K562 (cell line): ENCODE data around the gene TNIK. TPM values are rescaled to one million over a fixed set of nuclear protein-coding genes. Genes with fewer than 3 reads are reported as not detected.

ENCODE experiments used
- ATF1 ChIP-seq, 2 experiments: fragments of 450-650 bp in 1 of 2; IDR thresholded peaks; 2 replicates each; pipeline ENCODE4 v1.6.1; 2016; ENCODE audit warnings: missing compliant biosample characterization in 1 of 2, missing genetic modification characterization in 1 of 2
- BRD4 ChIP-seq: fragments of 200-600 bp; sonication (generic); IDR thresholded peaks from 2 replicates; pipeline ENCODE4 v1.6.1; 2017; ENCODE audit warnings: inconsistent platforms
- HDAC1 ChIP-seq, 2 experiments: fragments of 450-650 bp; IDR thresholded peaks; 2 replicates each; pipeline ENCODE4 v1.6.1; 2016 to 2017; ENCODE audit warnings: inconsistent platforms in 1 of 2, mild to moderate bottlenecking in 1 of 2, moderate library complexity in 1 of 2
- HSF4 ChIP-seq: fragments of 250-450 bp; sonication (Bioruptor Pico); IDR thresholded peaks from 2 replicates; pipeline ENCODE4 v2.1.2; 2022; ENCODE audit warnings: mild to moderate bottlenecking, moderate library complexity, borderline replicate concordance
- ILK ChIP-seq: fragments of 450-650 bp; IDR thresholded peaks from 2 replicates; pipeline ENCODE4 v1.6.1; 2016; ENCODE audit warnings: missing genetic modification characterization, low read depth, mild to moderate bottlenecking, missing compliant biosample characterization, moderate library complexity, borderline replicate concordance
- MEF2D ChIP-seq: conservative IDR thresholded peaks from 2 replicates; pipeline ENCODE4 v1.6.1; 2016; ENCODE audit warnings: low read depth, missing genetic modification characterization, missing compliant biosample characterization
- NFE2 ChIP-seq: IDR thresholded peaks from 2 replicates; pipeline ENCODE4 v1.6.1; 2014; ENCODE audit warnings: antibody characterized with exemption, low read depth
- RAD51 ChIP-seq: fragments of 450-650 bp; IDR thresholded peaks from 2 replicates; pipeline ENCODE4 v1.7.1; 2016; ENCODE audit warnings: low read depth, mild to moderate bottlenecking, borderline replicate concordance
- SMARCA4 ChIP-seq: fragments of 450-650 bp; IDR thresholded peaks from 2 replicates; pipeline ENCODE4 v1.6.1; 2016
- SMARCB1 ChIP-seq: IDR thresholded peaks from 2 replicates; pipeline ENCODE4 v1.6.1; 2011; ENCODE audit warnings: improper control_type of control experiment, low read depth; ENCODE audit not compliant: insufficient read length
- TCF3 ChIP-seq: sonication (generic); formaldehyde crosslinking; IDR thresholded peaks from 2 replicates; pipeline ENCODE4 v1.4.0; 2020; ENCODE audit warnings: mild to moderate bottlenecking, missing genetic modification reagents
- ZNF175 ChIP-seq: fragments of 200-800 bp; sonication (Bioruptor generic); IDR thresholded peaks from 2 replicates; pipeline ENCODE4 v1.6.1; 2016; ENCODE audit warnings: low read depth, mild to moderate bottlenecking, missing genetic modification characterization, missing compliant biosample characterization
- ZNF318 ChIP-seq, 2 experiments: fragments of 450-650 bp; IDR thresholded peaks; 2 replicates each; pipeline ENCODE4 v1.6.1; 2016; ENCODE audit warnings: mild to moderate bottlenecking in 2 of 2, borderline replicate concordance in 1 of 2, low read depth in 1 of 2, moderate library complexity in 1 of 2
- ZNF717 ChIP-seq: fragments of 250-450 bp; sonication (Bioruptor Pico); IDR thresholded peaks from 2 replicates; pipeline ENCODE4 v1.5.0; 2021
- ZSCAN29 ChIP-seq: fragments of 450-650 bp; IDR thresholded peaks from 2 replicates; pipeline ENCODE4 v1.6.1; 2017
- polyA plus RNA-seq, 8 experiments: library from polyadenylated mRNA; depleted of rRNA in 4 of 8; stranded (reverse) in 5 of 8; unstranded in 3 of 8; fragments of >200 nt; fragmentation: Nextera tagmentation in 2 of 8; fragmentation: Illumina TruSeq in 1 of 8; extraction: Ambion mirVana in 2 of 8; extraction: Trizol in 1 of 8; gene quantifications; 2 replicates each; pipeline versions ENCODE4 v1.2.1 to v1.2.3, GENCODE V29; 2011 to 2014; ENCODE audit warnings: inconsistent platforms in 1 of 8, missing spikeins in 1 of 8
- total RNA-seq, 7 experiments: library from RNA; depleted of rRNA in 6 of 7; stranded (reverse); fragments of >200 nt in 6 of 7; fragmentation: Illumina TruSeq in 2 of 7; extraction: Trizol in 2 of 7; gene quantifications; 2 replicates each; pipeline versions ENCODE4 v1.2.1 to v1.2.3, GENCODE V29; 2011 to 2021; ENCODE audit warnings: low replicate concordance in 1 of 7
- TF ChIP-seq, protein P1 (sequence below): sonication (generic); formaldehyde crosslinking; IDR thresholded peaks from 2 replicates; pipeline ENCODE4 v1.8.1; 2023; ENCODE audit warnings: mild to moderate bottlenecking, missing genetic modification reagents
- TF ChIP-seq, protein P2 (sequence below): fragments of 250-450 bp; sonication (Bioruptor Pico); IDR thresholded peaks from 2 replicates; pipeline ENCODE4 v1.4.0; 2020

TNIK gene
- total and polyA plus RNA-seq, 9 of the 15 experiments (the other 6 are each of a cell fraction or from before 2014, with no cell fraction given), result 6.6 to 39.0 (median 24.7) TPM

GRCh38 chr3:171347301-171348039, 112.7 kb downstream of the TNIK start (continued):
- TF ChIP-seq, protein P1, sequence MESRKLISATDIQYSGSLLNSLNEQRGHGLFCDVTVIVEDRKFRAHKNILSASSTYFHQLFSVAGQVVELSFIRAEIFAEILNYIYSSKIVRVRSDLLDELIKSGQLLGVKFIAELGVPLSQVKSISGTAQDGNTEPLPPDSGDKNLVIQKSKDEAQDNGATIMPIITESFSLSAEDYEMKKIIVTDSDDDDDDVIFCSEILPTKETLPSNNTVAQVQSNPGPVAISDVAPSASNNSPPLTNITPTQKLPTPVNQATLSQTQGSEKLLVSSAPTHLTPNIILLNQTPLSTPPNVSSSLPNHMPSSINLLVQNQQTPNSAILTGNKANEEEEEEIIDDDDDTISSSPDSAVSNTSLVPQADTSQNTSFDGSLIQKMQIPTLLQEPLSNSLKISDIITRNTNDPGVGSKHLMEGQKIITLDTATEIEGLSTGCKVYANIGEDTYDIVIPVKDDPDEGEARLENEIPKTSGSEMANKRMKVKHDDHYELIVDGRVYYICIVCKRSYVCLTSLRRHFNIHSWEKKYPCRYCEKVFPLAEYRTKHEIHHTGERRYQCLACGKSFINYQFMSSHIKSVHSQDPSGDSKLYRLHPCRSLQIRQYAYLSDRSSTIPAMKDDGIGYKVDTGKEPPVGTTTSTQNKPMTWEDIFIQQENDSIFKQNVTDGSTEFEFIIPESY (CRISPR knock-in tag), result 0 out of 2 replicates have a peak, but pooled peaks have one; percentile 23
- TF ChIP-seq NFE2, result peak; percentile 34; the same call in 1 of the 2 replicates
- no peak for TF ChIP-seq ILK
- TF ChIP-seq ZNF717 (CRISPR knock-in tag), result no peak
- peak; percentile 86 for TF ChIP-seq MEF2D
- TF ChIP-seq HDAC1 (IDR thresholded peaks at IDR 0.05), result no peak
- no peak for TF ChIP-seq ATF1 (CRISPR knock-in tag; IDR thresholded peaks at IDR 0.05)
- peak; percentile 8; the same call in 1 of the 2 replicates for TF ChIP-seq ATF1 (tag; IDR thresholded peaks at IDR 0.05)
- TF ChIP-seq HSF4, result no peak
- TF ChIP-seq SMARCB1, result no peak
- TF ChIP-seq ZNF175 (CRISPR knock-in tag), result 0 out of 2 replicates have a peak, but pooled peaks have one; percentile 28
- TF ChIP-seq TCF3 (CRISPR knock-in tag), result peak; percentile 6; the same call in 1 of the 2 replicates
- TF ChIP-seq, protein P2, sequence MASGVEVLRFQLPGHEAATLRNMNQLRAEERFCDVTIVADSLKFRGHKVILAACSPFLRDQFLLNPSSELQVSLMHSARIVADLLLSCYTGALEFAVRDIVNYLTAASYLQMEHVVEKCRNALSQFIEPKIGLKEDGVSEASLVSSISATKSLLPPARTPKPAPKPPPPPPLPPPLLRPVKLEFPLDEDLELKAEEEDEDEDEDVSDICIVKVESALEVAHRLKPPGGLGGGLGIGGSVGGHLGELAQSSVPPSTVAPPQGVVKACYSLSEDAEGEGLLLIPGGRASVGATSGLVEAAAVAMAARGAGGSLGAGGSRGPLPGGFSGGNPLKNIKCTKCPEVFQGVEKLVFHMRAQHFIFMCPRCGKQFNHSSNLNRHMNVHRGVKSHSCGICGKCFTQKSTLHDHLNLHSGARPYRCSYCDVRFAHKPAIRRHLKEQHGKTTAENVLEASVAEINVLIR (CRISPR knock-in tag), result 0 out of 2 replicates have a peak, but pooled peaks have one; percentile 11
- peak; percentile 62; the same call in 1 of the 2 replicates for TF ChIP-seq SMARCA4
- no peak for TF ChIP-seq BRD4
- peak in 1 of 2 experiments; percentile 21; a peak in 2 of 4 replicates for TF ChIP-seq ZNF318 (IDR thresholded peaks at IDR 0.05; ENCODE audit: borderline replicate concordance in 1 of 2, low read depth in 1 of 2)
- no peak for TF ChIP-seq ZSCAN29
- no peak for TF ChIP-seq RAD51
